ENCODE data around the gene ZNF462. TPM values are rescaled to one million over a fixed set of nuclear protein-coding genes. Genes with fewer than 3 reads are reported as not detected.
"Not testable (repeated sequence)": the region's sequence is repeated elsewhere in the genome, so short reads cannot be mapped to it uniquely, and the experiment has no call there.

ZNF462 gene
- total RNA-seq, 2 experiments from 2014 or later, result 0.28 to 0.70 TPM

DNA sequence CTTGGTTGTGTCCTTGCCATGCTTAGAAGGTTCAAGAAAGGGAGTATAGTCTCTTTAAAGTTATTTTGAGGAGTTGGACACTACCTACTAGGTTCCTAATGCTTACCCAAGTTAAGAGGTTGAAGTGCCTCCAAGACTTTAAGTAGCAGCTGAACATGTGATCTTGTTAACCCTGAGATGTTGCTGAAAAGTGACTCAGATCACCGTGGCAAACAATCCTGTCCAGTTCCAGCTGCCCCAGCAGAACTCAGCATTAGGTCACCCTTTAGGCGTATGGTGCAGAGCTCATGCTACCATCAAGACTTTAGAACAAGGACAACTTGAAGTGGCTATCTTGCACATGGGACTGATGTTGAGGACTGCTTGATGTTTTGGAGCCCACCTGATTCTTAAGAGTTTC lies 22.5 kb downstream of the ZNF462 start:
- Mint-ChIP-seq H3K27me3 (no peaks in the 10 kb centered on the region), H3K36me3 (ENCODE audit: low read depth) (no peaks in the 10 kb centered on the region), H3K9me3 (peaks cover 12% of the 10 kb centered on the region), H3K4me1 (no peaks in the 10 kb centered on the region), H3K4me3 (no peak overlapping the region), H3K27ac (no peak overlapping the region)
- ChIA-PET CTCF (no interaction called here), POLR2A (no interaction called here)
- no peak for DNase-seq

DNA sequence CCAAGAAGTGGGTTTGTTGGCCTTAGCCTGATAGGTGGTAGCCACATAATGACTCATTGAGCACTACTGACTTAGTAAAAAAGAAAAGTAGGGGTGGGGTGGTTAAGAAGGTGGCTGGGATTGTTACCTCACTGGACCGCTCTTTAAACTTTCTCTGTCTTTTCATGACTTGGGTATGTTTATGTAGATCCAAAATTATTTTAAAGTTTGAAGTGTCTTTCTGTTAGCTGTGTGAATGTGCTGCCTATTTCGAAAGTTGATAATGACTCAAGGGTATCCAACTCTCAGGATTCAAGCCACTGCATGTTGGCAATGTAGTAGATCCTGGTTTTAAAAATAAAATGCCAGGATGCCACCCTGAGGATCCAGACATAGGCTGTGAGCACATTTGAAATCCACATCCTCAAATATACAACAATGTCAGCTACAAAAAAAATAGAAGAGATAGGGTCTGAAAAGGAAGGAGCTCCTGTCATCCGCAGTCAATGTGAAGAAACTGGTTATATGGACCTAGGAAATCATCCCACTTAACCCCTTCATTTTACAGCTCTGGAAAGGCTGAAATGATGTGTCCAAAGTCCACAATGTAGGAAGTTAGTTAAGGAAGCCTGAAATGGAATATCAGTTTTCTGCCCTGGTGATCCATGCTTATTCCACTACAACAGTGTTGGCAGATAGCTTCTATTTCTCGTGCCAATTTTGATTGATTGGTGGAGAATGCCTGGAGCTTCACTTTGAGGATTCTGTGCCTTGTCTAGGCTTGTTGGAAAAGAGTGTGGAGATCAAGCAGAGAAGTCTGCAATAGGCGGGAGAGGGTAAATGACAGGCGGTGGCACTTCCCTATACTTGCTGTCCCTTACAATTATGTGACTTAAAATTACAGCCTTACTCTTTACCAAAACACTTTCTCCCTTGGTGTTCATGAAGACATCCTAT lies 23.4 kb downstream of the ZNF462 start:
- H3K36me3 Mint-ChIP-seq (ENCODE audit: low read depth), result no peaks in the 10 kb centered on the region

DNA sequence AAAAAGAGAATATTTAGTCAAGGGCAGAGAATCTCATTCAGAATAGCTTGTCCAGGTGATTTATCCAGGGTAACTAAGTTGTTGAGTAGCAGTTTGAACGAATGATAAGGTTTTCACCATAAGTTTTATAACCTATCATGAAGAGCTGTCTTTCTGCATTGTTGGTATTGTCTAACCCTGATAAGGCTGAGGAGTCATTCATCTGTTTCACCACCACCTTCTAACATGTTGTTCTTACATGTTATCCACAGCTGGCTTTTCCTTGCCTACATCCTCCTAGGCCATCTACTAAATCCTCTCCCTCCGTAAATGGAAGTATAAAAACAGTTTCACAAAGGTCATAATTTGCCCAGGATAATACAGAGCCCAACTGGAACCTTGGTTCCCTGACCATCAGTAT lies 24.1 kb downstream of the ZNF462 start:
- H3K4me3 Mint-ChIP-seq, result no peak overlapping the region

More for the DNA sequence above, 23.4 kb downstream of the ZNF462 start:
- Mint-ChIP-seq H3K27ac (no peak overlapping the region), H3K4me1 (no peaks in the 10 kb centered on the region), H3K9me3 (peaks cover 12% of the 10 kb centered on the region), H3K4me3 (no peak overlapping the region), H3K27me3 (no peaks in the 10 kb centered on the region)
- POLR2A ChIA-PET, result no interaction called here
- DNase-seq, result no peak
- CTCF ChIA-PET, result no interaction called here

DNA sequence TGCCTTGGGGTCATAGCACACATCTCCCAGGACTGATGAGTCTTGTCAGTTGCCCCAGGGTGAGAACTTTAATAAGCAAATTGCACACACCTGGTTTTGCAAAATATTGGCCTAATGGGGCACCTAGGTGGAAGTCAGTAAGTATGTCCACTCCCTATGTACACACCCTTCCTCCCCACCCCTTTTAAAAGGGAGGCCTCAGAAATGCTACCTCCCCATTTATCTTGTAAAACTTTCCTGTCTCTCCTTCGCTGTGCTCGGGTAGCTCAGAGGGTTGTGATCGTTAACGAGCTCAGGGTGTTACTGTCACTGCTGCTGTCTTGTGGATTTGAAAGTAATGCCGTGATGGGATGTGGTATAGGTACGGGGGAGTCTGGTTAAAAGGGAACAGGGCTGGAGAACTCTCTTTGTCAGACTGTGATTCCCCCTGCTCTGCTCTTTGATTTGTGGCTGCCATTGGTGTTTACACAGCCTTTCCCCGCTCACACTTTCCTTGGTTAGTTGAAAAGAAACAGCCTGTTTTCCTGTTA lies 26.2 kb downstream of the ZNF462 start:
- H3K4me3 Mint-ChIP-seq, result no peak overlapping the region
- H3K4me1 Mint-ChIP-seq, result no peaks in the 10 kb centered on the region
- H3K36me3 Mint-ChIP-seq (ENCODE audit: low read depth), result no peaks in the 10 kb centered on the region
- ChIA-PET CTCF (no interaction called here), POLR2A (no interaction called here)
- no peak overlapping the region for H3K27ac Mint-ChIP-seq
- no peaks in the 10 kb centered on the region for H3K27me3 Mint-ChIP-seq
- peaks cover 9% of the 10 kb centered on the region for H3K9me3 Mint-ChIP-seq
- DNase-seq, result no peak

More for the DNA sequence above, 24.1 kb downstream of the ZNF462 start:
- Mint-ChIP-seq H3K27ac (no peak overlapping the region), H3K36me3 (ENCODE audit: low read depth) (no peaks in the 10 kb centered on the region), H3K9me3 (peaks cover 12% of the 10 kb centered on the region), H3K4me1 (no peaks in the 10 kb centered on the region), H3K27me3 (no peaks in the 10 kb centered on the region)
- DNase-seq, result no peak
- POLR2A ChIA-PET, result no interaction called here
- CTCF ChIA-PET, result no interaction called here

DNA sequence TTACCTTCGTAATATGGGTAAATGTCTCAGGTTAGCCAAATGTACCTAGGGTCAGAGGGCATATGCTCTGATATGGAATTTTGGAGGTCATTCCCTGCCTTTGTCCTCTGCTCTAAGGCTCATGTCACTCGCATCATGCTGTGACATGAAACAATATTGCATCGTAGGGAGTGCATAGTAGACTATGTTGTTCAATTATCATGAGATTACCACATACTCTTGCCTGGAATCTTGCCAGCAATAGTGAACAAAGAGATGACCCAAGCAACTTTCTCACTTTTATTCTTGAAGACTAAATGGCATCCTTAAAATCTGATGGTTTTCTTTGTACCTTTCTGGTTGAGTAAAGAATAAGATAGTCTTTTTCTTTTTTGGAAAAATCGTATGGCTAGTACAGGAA lies 27.6 kb downstream of the ZNF462 start:
- no peak overlapping the region for H3K27ac Mint-ChIP-seq
- H3K4me3 Mint-ChIP-seq, result no peak overlapping the region
- POLR2A ChIA-PET, result no interaction called here
- CTCF ChIA-PET, result interaction anchor here (1.5 kb wide), 1 partner anchor 223 kb away, joined by 3 read pairs; no protein-coding TSS in a partner anchor
- no peak for DNase-seq
- H3K27me3 Mint-ChIP-seq, result no peaks in the 10 kb centered on the region
- peaks cover 9% of the 10 kb centered on the region for H3K9me3 Mint-ChIP-seq
- H3K4me1 Mint-ChIP-seq, result no peaks in the 10 kb centered on the region
- no peaks in the 10 kb centered on the region for H3K36me3 Mint-ChIP-seq (ENCODE audit: low read depth)

DNA sequence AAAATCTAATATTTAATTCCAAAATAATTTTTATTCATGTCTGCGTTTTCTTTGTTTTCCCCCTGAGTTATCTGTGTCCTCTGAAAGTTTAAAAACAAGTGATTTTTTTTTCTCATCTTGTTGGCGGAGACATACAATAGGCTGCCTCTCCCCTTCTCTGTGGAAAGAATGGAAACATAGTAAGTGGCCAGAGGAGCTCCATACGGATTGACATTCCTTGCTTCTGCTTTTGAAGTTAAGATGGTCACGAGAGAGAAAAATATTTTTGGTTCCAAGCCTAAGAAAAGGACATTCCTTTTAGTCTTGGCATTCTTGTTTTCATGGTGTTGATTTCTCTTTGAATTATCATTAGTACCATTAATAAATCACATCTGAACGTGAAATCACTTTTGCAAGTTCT lies 28.3 kb downstream of the ZNF462 start:
- Mint-ChIP-seq H3K4me1 (no peaks in the 10 kb centered on the region), H3K9me3 (peaks cover 9% of the 10 kb centered on the region), H3K27me3 (no peaks in the 10 kb centered on the region), H3K36me3 (ENCODE audit: low read depth) (no peaks in the 10 kb centered on the region), H3K4me3 (no peak overlapping the region), H3K27ac (no peak overlapping the region)
- POLR2A ChIA-PET, result no interaction called here
- CTCF ChIA-PET, result interaction anchor here (1.5 kb wide), 1 partner anchor 224 kb away, joined by 3 read pairs; no protein-coding TSS in a partner anchor
- DNase-seq, result no peak

DNA sequence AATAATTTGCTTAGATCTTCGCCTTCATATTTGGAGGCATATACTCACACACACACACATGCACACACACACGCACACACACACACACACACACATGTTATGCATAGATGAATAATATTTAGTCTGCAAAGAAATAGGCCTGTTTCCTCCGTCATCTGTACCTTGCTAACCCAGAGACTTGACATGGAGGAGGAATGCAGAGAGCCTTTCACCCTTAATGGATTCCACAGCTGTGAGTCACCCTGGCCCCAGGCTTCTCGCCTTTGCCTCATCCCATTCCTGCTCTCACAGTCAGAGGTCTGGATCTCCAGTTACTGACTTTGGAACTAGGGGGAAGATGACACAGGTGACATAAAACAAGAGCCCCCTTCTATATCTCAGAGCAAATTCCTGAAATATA lies 29.7 kb downstream of the ZNF462 start:
- no peaks in the 10 kb centered on the region for H3K27me3 Mint-ChIP-seq
- no peak overlapping the region for H3K27ac Mint-ChIP-seq
- H3K4me1 Mint-ChIP-seq, result no peaks in the 10 kb centered on the region
- ChIA-PET CTCF (no interaction called here), POLR2A (no interaction called here)
- DNase-seq, result no peak
- peaks cover 9% of the 10 kb centered on the region for H3K9me3 Mint-ChIP-seq
- H3K36me3 Mint-ChIP-seq (ENCODE audit: low read depth), result no peaks in the 10 kb centered on the region
- H3K4me3 Mint-ChIP-seq, result no peak overlapping the region

DNA sequence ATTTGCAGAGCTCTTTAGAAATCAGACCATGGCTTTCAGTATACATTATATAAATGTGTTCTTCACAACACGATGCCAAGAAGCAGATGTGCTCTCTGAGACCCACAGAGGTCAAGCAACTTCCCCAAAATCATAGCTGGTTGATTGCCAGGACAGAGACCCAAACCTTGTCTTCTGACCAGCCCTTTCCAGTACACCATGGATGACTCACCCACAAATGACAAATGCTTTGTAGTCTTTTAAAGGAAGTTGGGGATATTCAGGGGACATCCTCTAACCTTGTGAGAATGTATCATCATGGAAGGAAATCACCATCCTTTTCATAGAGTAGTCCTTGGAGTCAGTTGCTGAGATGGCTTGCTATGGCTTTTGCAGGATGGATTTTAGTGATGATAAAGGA lies 30.1 kb downstream of the ZNF462 start:
- CTCF ChIA-PET, result no interaction called here
- H3K27me3 Mint-ChIP-seq, result no peaks in the 10 kb centered on the region
- H3K4me1 Mint-ChIP-seq, result no peaks in the 10 kb centered on the region
- H3K9me3 Mint-ChIP-seq, result peaks cover 9% of the 10 kb centered on the region
- POLR2A ChIA-PET, result no interaction called here
- H3K4me3 Mint-ChIP-seq, result no peak overlapping the region
- DNase-seq, result no peak
- no peak overlapping the region for H3K27ac Mint-ChIP-seq
- H3K36me3 Mint-ChIP-seq (ENCODE audit: low read depth), result no peaks in the 10 kb centered on the region

DNA sequence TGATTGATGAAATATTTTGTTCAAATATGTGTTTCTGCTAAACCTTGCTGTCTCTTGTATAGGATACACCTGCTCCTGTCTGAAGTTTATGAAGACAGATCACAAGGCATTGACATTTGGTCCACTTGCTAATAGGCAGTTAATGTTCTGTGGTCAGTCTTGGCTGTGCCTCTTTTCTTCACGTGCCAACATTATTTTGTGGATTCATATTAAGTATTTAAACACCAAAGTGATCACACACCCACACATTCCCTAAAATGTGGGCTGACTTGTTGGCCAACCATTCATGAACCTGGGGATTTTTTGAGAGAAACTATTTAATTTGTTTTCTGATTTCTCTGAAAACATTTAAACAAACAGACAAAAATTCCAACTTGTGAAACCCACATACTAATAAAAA lies 33.7 kb downstream of the ZNF462 start:
- Mint-ChIP-seq H3K36me3 (ENCODE audit: low read depth) (no peaks in the 10 kb centered on the region), H3K27ac (no peak overlapping the region), H3K4me3 (no peak overlapping the region), H3K9me3 (peaks cover 7% of the 10 kb centered on the region), H3K4me1 (no peaks in the 10 kb centered on the region), H3K27me3 (no peaks in the 10 kb centered on the region)
- POLR2A ChIA-PET, result no interaction called here
- no peak for DNase-seq
- CTCF ChIA-PET, result no interaction called here

DNA sequence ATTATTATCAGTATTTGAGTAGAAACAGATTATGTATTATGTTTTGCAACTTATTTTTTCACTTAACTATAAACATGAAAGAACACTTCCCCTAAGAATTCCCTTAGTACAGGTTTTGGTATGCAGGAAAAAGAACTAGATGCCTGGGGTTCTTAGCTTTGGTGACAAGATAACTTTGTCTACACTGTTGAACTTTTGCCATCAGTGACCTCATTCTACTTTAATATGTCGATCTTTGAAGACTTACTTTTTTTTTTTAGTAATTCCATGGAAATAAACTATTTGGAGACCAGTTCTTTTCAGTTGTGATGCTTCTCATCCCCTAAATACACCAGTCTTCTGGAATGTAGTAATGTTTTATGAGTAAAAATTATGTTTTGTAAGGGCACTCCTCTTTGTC lies 34.3 kb downstream of the ZNF462 start:
- ChIA-PET POLR2A (no interaction called here), CTCF (no interaction called here)
- Mint-ChIP-seq H3K9me3 (peaks cover 7% of the 10 kb centered on the region), H3K27ac (no peak overlapping the region), H3K4me3 (no peak overlapping the region), H3K27me3 (no peaks in the 10 kb centered on the region), H3K36me3 (ENCODE audit: low read depth) (no peaks in the 10 kb centered on the region), H3K4me1 (no peaks in the 10 kb centered on the region)
- no peak for DNase-seq

DNA sequence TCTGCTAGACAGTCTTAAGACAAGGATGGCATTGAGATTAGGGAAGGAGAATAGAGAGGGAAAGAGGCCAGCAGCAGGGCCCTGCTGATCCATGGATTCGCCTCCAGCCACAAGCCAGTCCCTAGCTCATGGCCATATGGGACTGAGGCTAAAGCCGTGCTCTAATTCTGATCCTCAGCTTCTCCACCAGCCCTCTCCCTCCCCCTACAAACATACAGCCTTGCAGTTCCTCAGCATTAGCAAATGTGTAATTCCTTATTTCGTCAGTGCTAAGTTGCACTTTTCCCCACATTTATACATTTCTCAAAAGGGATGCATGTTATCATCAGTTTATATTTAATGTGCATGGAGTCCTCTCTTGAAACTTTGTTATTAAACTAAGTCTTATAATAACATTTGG lies 34.8 kb downstream of the ZNF462 start:
- no peaks in the 10 kb centered on the region for H3K27me3 Mint-ChIP-seq
- CTCF ChIA-PET, result no interaction called here
- no peaks in the 10 kb centered on the region for H3K36me3 Mint-ChIP-seq (ENCODE audit: low read depth)
- H3K4me3 Mint-ChIP-seq, result no peak overlapping the region
- POLR2A ChIA-PET, result no interaction called here
- H3K9me3 Mint-ChIP-seq, result peaks cover 7% of the 10 kb centered on the region
- no peak overlapping the region for H3K27ac Mint-ChIP-seq
- DNase-seq, result no peak
- H3K4me1 Mint-ChIP-seq, result no peaks in the 10 kb centered on the region

DNA sequence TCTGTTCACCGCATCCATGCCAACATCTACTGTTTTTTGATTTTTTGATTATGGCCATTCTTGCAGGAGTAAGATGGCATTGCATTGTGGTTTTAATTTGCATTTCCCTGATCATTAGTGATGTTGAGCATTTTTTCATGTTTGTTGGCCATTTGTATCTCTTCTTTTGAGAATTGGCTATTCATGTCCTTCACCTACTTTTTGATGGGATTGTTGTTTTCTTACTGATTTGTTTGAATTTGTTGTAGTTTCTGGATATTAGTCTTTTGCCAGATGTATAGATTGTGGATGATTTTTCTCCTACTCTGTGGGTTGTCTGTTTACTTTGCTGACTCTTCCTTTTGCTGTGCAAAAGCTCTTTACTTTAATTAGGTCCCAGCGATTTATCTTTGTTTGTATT lies 37.6 kb downstream of the ZNF462 start:
- H3K27me3 Mint-ChIP-seq; H3K4me3 Mint-ChIP-seq; POLR2A ChIA-PET; H3K27ac Mint-ChIP-seq; DNase-seq; H3K4me1 Mint-ChIP-seq; H3K36me3 Mint-ChIP-seq (ENCODE audit: low read depth): not testable (repeated sequence)
- CTCF ChIA-PET, result interaction anchor here (0.7 kb wide), 1 partner anchor 304 kb away, joined by 3 read pairs; no protein-coding TSS in a partner anchor
- H3K9me3 Mint-ChIP-seq, result peaks cover 11% of the 10 kb centered on the region

DNA sequence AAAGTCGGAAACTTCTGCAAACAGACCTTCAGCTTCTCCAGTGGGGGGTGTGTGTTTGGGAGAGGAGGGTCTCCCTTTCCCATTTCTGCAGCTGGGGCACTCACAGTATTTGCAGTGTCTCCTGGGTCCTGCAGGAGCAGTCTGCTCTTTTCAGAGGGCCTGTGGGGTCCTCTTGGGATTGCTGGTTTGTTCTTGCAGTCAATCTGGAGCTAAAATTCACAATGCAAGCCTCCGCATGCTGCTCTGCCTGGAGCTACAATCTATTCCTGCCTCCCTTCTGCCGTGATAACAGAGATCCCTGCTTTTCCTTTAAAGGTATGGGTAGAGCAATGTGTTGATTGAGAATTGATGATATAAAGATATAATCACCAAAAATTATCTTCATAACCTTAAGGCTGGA lies 43.2 kb downstream of the ZNF462 start:
- Mint-ChIP-seq H3K9me3 (peaks cover 8% of the 10 kb centered on the region), H3K4me1 (no peaks in the 10 kb centered on the region), H3K27ac (no peak overlapping the region), H3K36me3 (ENCODE audit: low read depth) (no peaks in the 10 kb centered on the region), H3K4me3 (no peak overlapping the region), H3K27me3 (no peaks in the 10 kb centered on the region)
- ChIA-PET POLR2A (no interaction called here), CTCF (no interaction called here)
- no peak for DNase-seq

DNA sequence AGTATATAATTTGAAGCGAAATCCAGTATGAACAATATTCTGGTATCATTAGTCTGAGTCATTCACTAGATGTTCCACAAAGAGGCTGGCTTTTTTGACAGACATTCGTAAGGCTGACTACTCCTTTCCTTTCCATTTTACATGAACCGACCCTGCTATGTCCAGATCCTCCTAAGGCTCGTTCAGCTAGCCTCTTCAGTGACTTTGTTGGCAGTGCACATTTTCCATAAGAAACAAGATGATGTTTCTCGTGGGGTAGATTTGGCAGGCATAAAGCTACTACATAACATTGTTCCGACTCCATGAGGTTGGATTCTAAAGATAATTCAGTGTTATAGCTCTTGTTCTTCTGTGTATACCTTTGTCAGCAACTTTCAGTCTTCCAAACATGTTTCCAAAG lies 49.0 kb downstream of the ZNF462 start:
- Mint-ChIP-seq H3K4me3 (no peak overlapping the region), H3K4me1 (no peaks in the 10 kb centered on the region), H3K9me3 (no peaks in the 10 kb centered on the region), H3K27ac (no peak overlapping the region), H3K27me3 (no peaks in the 10 kb centered on the region), H3K36me3 (ENCODE audit: low read depth) (no peaks in the 10 kb centered on the region)
- ChIA-PET CTCF (no interaction called here), POLR2A (no interaction called here)
- no peak for DNase-seq

Measured in activated CD4-positive, alpha-beta memory T cell treated with anti-CD3 and anti-CD28 coated beads, Interleukin-2, amount 10 ng/mL, durations not matched to agents 7 days and 5 days (primary cell).